Measurements from ENCODE around the gene NOTCH2NLA.
"Not testable (repeated sequence)": the region's sequence is repeated elsewhere in the genome, so short reads cannot be mapped to it uniquely, and the experiment has no call there.

NOTCH2NLA gene

DNA sequence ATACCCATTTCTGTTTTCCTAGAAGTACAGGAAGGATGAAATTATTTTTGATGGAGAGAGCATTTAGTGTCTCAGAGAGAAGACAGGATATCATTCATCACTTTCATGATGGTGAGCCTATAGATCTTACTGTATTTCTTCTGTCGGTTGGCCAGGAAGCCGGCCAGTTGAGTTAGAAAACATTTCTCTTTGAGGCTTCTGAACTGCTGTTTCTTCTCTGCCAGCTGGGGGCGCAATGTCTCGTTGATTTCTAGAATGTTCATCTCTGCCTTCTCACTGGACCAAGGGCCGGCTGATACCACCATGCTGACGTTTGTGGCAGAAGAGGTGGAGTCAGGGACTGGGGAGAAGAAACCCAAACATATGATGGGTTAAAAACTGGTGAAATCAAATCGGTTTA is 84.4 kb downstream of the NOTCH2NLA start, which contains the start of gene NBPF10:
Gene NBPF10, minus strand, starts transcription at position 340 of the 400 bp plus-strand sequence. Its CDS starts 35 bp downstream, at position 305.
- not testable (repeated sequence) for DNase-seq
